Activated CD4-positive, alpha-beta T cell treated with anti-CD3 and anti-CD28 coated beads for 24 hours (primary cell): ENCODE results near the gene RNF182.
"Not testable (repeated sequence)": the region's sequence is repeated elsewhere in the genome, so short reads cannot be mapped to it uniquely, and the experiment has no call there.

Experiments used
- DNase-seq, 2 donors: peaks; one replicate each; pipeline ENCODE4 v3.0.0-alpha.2; 2020; ENCODE audit warnings: low read depth in 2 of 2

Gene RNF182, protein sequence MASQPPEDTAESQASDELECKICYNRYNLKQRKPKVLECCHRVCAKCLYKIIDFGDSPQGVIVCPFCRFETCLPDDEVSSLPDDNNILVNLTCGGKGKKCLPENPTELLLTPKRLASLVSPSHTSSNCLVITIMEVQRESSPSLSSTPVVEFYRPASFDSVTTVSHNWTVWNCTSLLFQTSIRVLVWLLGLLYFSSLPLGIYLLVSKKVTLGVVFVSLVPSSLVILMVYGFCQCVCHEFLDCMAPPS

DNA sequence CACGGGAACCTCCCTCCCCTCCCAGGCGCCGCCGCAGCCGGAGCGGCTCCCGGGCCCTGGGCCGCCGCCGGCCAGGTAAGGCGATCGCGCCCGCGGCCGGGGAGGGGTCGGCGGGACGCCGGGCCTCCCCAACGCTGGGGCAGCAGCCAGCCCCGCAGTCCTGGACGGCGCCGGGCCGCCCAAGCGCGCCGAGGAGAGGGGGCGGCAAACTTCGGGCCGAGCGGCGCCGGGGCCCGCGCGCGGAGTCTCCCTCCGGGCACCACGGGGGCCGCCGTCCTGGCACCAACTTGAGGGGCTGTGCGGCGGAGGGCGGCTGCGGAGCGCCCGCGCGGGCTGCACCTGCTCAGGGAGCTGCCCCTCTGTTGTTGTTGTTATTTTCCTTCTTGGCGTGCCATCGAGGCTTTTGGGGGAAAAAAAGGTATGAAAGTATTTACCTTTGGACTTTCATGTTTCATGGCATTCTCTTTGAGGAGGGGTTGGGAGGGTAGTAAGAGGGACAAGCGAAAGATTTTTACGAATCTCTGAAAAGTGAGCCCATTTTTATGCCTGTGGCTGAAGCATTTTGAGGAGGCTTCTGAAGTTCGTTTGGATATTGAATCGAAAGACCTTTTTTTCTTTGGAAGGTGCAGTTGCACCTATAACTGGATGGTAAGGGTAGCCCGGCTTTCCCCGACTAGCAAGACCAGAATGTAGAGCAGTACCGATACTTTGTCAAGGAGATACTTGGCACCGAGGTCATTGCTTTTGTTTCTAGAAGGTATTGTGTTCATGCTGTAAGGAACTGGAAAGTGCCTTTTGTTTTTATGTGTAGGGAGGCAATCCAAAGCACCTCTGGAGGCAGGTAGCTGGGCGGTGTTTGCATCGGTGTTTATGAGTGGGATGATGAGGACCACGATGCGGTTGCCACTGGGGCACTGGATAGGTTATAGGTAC, at the start of gene RNF182:
Gene RNF182 (plus strand): TSS at position 4 of the 933 bp plus-strand sequence. CDS start 52,168 bp downstream, outside the sequence.
- DNase-seq, result no peak

DNA sequence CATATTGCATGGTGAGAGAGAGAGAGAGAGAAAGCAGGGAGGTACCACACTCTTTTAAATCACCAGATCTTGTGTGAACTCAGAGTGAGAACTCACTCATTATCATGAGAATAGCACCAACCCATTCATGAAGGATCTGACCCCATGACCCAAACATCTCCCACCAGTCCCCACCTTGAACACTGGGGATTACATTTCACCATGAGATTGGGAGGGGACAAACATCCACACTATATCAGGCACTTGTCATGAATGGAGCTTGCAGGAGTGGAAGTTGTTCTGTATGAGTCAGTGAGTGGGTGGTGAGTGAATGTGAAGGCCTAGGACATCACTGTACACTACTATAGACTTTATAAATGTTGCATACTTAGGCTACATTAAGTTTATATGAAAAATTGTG, 47.7 kb upstream of the RNF182 start:
- no peak for DNase-seq

DNA sequence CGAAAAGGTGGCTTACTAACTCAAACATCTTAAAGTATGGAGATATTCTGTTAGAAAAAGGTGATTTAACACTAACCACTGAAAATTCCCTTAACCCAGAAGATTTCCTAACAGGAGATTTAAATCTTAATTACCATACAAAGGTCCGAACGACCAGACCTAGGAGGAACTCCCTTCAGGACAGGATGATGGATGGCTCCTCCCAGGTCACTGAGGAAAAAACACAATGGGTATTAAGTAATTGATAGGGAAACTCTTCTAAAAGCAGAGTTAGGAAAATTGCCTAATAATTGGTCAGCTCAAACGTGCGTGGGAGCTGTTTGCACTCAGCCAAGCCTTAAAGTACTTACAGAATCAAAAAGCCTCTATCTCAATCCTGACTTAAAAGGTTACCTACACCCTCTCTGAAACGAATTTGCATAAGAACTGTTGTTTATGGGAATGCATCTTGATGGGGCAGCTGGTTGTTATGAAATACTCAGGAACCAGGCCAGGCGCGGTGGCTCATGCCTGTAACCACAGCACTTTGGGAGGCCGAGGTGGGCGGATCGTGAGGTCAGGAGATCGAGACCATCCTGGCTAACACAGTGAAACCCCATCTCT, 44.6 kb upstream of the RNF182 start:
- not testable (repeated sequence) for DNase-seq

DNA sequence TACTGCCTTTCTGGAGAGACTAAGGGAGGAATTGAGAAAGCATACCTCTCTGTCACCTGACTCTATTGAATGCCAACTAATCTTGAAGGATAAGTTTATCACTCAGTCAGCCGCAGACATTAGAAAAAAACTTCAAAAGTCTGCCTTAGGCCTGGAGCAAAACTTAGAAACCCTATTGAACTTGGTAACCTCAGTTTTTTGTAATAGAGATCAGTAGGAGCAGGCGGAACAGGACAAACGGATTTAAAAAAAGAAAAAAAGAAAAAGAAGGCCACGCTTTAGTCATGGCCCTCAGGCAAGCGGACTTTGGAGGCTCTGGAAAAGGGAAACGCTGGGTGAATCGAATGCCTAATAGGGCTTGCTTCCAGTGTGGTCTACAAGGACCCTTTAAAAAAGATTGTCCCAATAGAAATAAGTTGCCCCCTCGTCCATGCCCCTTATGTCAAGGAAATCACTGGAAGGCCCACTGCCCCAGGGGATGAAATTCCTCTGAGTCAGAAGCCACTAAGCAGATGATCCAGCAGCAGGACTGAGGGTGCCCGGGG, 43.1 kb upstream of the RNF182 start:
- DNase-seq, result no peak

DNA sequence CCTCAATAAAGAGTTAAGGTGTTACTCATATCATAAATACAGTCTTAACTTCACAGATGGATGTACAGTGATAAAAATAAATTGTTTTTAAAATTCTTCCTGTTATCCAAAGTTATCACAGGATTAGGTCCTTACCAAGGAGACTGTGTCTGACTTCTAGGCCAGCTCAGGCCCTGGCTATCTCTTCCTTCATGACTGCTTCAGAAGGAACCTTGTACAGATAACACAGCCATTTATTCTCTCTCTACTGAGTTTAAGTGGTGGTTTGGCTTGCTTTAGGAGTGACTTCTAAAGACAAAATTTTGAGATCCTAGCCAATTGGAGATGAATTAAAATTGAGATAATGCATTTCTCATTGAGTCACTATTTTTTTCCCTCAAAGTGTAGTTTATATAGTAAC, 40.8 kb upstream of the RNF182 start:
- DNase-seq, result no peak

DNA sequence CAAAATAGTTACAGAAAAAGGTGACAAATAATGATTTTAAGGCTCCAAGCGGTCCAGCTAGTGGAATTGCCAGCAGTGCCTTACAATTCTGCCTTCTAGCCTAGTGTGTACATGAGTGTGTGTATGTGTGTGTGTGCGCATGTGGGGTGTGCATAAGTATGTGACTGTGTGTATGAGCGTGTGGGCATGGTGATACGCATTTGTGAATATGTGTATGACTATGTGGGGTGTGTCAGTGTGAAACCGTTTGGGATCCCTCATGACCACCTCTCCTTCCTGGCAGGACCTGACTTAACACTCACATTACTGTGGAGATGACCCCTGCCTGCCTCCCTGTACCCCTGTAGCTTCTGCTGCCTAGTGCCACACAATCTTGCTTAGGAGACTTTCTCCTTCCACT, 40.4 kb upstream of the RNF182 start:
- no peak for DNase-seq

DNA sequence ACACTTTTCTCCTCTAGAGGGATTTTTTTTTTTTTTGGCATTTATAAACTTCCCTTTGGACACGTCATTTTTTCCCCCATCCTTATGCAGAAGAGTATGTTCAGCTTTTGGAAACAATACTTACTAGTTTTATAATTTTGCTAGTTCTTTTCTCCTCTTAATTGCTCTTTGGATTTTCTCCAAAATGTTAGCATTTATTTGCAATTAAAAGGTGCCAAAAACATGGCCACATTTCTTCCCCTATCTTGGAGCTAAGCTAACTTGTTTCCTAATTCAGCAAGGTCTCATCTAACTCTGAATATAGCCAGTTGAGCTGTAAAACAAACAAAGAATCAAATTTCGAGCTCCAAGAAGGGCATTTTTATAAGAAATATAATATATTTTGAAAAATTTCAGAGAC, 39.2 kb upstream of the RNF182 start:
- no peak for DNase-seq

DNA sequence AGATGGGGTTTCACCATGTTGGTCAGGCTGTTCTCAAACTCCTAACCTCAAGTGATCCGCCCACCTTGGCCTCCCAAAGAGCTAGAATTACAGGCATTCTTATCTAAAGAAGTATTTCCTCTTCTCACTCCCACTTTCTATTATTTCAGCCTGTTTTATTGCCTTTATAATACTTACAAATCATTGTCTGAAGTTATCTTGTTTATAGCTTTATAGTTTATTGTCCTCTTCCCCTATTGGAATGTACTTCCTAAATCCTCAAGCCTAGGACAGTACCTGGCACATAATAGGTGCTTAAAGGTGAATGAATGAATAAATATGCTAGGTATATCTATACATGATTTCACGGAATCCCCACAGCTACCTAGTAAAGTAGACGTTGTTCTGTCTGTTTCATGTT, 37.8 kb upstream of the RNF182 start:
- DNase-seq, result no peak

DNA sequence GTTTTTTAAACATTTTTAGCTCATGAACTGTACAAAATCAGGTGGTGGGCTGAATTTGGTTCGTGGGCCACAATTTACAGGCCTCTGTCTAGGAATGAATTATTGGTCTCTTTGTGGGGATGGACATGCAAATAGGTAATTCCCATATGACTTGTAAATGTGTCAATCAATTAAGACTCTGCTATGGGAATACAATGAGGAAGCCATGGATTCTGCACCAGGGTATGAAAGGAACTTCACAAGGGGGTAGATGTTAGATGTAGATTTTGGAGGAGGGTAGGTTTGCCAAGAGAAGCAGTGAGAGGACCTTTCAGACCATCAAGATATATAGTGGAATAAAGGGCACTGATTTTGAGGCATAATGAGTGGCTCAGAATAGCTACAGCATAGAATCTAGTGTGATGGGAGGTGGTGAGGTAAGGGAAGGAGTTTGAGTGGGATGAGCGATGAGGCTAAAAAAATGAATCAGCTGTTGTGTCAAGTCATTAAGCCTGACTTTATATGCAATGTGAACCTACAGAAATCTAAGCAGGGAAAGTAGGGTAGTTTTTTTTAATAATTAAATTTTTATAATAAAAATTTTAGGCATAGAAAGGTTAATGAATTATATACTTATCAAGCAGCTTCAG, 32.6 kb upstream of the RNF182 start:
- DNase-seq, result no peak

DNA sequence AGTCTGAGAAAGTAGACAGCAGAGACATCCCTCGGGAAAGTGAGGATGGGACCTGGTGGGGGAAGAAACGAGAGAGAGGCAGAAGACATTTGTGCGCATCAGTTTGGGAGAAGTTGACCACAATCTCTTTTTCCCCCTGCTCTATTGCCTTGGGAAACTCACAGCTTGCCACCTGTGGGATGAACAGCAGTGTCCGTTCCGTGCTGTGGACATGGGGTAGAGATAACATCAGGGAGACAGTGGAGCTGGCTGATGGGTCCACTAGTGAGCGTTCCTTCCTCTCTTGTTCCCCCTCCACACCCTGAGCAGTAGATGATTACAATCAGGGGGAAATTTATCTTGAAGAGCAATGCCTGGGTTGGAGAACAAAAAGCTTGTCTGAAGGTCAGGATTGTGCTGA, 21.8 kb upstream of the RNF182 start:
- DNase-seq, result no peak

DNA sequence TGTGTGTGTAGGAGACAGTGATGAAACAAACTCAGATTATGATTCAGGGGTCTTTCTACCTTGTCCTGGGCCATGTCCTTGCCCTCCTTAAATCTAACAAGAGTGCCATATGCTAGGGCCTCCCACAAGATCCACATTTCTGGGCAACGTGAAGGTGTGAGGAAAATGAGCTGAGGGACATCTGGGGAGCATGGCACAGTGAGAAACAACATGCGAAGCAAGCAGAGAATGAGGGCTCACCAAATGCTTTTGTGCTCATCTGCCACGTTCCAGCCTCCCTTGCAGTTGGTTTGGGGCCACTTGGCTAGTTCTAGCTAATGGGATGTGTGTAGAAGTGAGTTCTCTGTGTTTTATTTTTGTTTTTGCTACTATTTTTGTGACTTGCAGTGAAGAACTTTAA, 21.4 kb upstream of the RNF182 start:
- no peak for DNase-seq

DNA sequence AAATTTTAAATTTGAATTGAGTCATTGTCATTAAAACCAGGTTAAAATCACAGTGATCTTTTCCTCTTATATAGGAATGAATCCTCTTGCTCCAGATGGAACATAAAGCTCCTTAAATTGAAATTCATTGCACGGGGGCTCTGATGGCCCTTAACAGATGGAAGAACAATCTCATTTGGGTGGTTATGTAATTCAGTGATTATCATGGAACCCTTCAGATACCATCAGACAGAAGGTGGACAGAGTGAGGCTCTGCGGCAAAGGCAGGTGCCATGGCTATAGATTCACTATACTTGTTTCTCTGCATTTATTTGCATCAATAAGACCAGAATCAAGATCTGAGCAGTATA, 17.8 kb upstream of the RNF182 start:
- no peak for DNase-seq

DNA sequence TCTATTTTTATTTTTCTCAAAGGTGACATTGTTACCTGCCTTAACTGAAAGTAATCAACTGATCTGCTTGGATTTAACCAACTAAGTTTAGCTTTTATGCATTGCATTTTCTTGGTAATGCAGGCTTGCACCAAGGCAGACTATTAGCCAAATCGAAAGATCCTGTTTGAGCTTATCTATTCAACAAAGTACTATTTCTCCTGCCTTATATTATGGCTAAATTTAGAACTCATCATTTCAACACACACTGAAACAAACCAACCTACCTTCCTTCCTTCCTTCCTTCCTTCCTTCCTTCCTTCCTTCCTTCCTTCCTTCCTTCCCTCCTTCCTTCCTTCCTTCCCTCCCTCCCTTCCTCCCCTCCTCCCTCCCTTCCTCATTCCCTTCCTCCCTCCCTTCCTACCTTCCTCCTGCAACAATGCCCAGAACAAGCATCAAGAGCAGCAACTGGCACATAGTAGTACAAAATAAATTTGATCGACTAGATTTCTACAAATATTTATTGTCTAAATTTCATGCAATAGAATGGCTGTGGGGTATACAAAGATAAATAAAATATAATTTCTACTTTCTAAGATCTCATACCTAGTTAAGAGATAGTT, 17.0 kb upstream of the RNF182 start:
- no peak for DNase-seq

DNA sequence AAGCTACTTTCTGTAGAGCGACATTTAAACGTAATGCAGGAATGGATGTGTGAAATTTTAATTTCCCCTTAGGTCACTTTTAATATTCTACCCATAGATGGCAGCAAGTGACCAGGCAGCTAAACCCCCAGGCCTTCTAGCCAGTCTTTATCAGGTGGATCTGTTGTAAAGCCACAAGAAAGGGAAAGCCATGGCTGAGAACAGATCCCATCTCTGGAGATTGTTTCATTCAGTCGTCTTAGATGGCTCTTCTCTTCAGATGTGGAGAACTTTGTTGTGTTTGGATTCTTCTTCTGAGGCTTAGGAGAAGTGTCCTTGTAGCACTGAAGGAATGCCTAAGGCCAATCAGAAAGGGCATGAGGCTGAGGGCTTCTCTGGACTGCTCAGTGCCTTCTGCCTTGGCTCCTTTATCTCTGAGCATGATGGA, 15.8 kb upstream of the RNF182 start:
- no peak for DNase-seq

DNA sequence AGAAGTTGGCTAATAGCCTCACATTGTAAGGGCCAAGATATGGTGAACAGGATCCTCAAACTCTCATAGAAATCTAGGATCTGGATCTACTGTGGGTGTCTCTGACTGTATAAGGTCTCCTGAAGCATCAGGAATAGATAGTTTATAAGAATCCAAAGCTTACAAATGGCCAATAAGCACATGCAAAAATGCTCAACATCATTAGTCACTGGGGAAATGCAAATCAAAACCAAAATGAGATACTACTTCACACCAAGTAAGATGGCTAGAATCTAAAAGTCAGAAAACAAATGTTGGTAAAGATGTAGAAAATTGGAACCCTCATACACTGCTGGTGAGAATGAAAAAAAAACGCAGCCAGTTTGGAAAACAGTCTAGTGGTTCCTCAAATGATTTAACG, 14.3 kb upstream of the RNF182 start:
- DNase-seq, result no peak

DNA sequence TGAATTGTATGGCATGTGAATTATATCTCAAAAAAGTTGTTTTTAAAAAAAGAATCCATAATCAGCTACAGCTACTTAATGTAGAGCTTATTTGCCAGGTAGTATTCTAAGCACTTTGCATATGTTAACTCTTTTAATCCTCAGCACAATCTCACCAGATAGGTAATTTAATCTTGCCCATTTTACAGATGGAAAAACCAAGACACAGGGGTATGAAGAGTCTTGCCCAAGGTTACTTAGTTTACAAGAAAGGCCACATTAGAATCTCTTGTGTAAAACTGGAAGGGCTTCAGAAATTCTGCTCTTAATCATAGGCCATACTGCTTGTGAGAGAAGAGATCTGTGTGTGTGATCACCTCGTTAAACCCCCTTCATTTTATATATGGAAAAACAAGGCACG, 13.4 kb upstream of the RNF182 start:
- no peak for DNase-seq

DNA sequence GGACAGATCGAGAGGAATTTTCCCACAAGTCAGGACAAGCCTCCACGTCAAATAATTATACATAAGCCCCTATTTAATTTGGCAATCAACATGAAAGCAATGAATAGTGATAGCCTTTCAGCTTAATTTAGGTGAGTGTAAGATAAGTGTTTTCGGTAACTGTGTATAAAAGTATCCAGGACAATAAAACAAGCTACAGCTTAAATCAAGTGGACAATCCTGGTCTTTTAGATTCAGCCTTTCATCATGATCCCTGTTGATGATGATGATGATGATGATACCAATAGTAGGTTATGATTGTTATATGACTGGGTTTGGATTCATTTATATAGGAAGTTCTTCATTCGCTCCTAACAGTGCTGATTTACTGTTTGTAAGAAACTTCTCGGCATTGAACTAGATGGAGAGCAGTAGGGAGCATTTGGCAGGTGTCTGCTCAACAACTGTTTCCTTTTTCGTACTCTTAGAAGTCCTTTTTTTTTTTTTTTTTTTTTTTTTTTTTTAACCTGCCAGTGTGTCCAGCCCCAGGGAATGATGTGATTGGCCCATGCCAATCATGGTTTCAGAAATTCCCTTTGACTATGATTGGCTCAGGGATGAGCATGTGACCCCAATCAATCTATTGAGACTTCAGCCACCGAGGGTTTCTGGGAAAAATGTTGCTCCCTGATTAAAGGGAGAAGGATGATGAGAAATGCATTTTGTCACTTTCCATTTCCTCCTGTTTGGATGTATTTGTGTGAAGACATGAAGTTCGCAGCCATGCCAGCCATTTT, 11.3 kb upstream of the RNF182 start:
- DNase-seq, result no peak

DNA sequence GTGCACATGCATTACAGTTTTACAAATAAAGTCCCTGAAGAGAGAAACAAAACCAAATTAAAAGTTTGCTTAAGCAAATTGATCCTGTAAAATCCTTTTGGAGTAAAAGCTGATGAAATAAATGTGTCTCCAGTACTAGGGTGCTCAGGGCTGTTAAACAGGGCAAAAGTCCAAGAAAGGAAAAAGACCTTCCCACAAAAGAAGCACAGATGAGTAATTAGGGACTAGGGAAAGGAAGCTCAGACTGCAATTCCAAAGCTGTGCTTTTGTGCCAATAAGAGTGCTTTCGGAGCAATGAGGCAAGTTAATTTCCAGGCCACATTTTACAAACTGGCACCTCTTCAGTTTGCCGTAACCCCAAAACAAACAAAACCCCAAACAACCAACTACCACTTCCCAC, 10.4 kb upstream of the RNF182 start:
- no peak for DNase-seq

DNA sequence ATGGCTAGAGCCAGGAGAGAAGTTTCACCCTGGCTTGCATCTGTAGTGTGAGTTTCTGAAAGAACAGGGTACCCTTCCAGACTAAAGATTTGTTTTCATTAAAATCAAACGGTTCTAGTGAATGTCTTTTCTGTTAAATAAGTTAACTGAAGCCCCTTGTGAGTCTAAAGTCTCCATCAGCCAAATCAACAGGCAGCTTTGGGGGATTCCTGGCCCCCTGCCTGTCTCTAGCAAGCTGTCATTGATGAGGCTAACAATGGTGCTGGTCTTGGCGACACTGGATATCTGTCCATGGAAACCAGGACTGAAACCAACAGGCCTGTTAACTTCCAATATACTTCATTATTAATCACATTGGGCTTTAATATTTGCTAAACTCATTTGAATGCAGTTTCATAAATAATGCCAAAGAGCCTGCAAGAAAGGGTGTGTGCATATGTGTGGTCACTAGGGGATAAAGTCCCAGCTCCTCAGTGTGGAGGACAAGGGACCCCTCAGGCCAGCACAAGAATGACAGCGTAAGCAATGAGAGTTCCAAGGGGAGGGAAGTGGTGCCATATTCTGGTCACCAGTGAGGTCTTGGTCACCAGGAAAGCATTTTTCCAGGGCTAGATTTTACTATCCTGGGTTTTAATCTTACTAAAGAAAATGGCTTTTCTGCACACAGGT, 9.1 kb upstream of the RNF182 start:
- DNase-seq, result no peak

DNA sequence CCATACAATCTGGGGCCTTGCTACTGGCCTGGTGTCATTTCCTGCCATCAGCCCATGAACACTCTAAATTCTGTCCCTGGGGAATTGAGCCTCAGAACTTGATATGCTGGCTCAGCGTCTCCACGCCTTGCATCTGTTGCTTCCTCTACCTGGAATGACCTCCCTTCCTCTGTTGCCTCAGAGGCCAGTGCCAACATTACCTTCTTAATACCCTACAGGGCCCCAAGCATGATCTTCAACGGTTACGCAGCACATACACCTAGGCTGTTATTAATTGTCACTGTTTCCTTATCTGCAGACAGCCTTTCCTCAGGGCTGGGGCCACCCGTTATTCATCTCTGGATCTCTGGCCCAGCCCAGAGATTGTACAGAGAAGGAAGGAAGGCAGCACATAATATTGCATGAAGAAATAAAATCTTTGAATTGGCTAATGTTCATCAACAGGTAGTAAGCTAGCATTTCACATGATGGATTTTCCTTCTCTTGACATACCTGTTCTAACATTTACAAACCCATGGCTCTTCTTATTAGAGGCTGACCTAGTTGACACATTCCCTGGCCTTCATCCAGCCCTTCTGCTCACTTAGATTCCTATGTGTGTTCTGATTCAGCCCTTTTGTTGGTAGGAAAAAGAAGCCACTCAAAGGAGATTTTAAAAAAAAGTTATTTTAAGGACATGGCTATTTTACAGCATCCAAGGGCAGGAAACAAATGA, 8.4 kb upstream of the RNF182 start:
- DNase-seq, result no peak
